IMR-90 (cell line): ENCODE results near the gene KIF5C. TPM values are rescaled to one million over a fixed set of nuclear protein-coding genes. Genes with fewer than 3 reads are reported as not detected.

Experiments used
- ATAC-seq: fragments of 200-7000 bp; cut with Tn5 transposase; 2 replicates; pipeline ENCODE4 v1.9.1; 2020; ENCODE audit warnings: low read depth, mild to moderate bottlenecking, moderate library complexity
- BruUV-seq: library from RNA; stranded (reverse); fragments of 400-500 nt; replicated peaks from 2 replicates; lab custom pipeline; 2021; lab: Mats Ljungman, UMichigan
- CTCF ChIA-PET: fragments of 300-600 bp; formaldehyde crosslinking; extraction: SDS; loops from one replicate; lab custom pipeline; 2021; ENCODE audit warnings: antibody characterized with exemption; lab: Yijun Ruan, JAX
- POLR2A ChIA-PET: fragments of 300-600 bp; sonication (Branson Sonifier 250); formaldehyde crosslinking; loops from one replicate; lab custom pipeline; 2022; ENCODE audit warnings: antibody characterized with exemption; ENCODE audit not compliant: unreplicated experiment; lab: Charles Lee
- DNase-seq: peaks from one replicate; pipeline ENCODE4 v3.0.0; 2013
- H2AFZ ChIP-seq: replicated peaks from 2 replicates; pipeline ENCODE3; 2013; ENCODE audit warnings: low read length, mild to moderate bottlenecking; ENCODE audit not compliant: poor library complexity
- H2AK5ac ChIP-seq: 2 replicates; pipeline ENCODE4 v1.6.1; 2013; ENCODE audit warnings: low read depth, low read length, inconsistent platforms
- H2AK9ac ChIP-seq: replicated peaks from 2 replicates; pipeline ENCODE3; 2013; ENCODE audit warnings: mild to moderate bottlenecking, low read depth, low read length, moderate library complexity; ENCODE audit not compliant: poor library complexity
- H2BK120ac ChIP-seq: 2 replicates; pipeline ENCODE4 v1.6.1; 2013; ENCODE audit warnings: low read depth, low read length, inconsistent platforms
- H2BK15ac ChIP-seq: 3 replicates; pipeline ENCODE4 v1.6.1; 2013; ENCODE audit warnings: low read depth, low read length, inconsistent platforms
- H2BK20ac ChIP-seq: 2 replicates; pipeline ENCODE4 v1.6.1; 2013; ENCODE audit warnings: low read depth, mild to moderate bottlenecking, inconsistent platforms, low read length, moderate library complexity
- H2BK5ac ChIP-seq: 2 replicates; pipeline ENCODE4 v1.6.1; 2013; ENCODE audit warnings: mild to moderate bottlenecking, low read depth, low read length, inconsistent platforms; ENCODE audit not compliant: poor library complexity, severe bottlenecking
- H3K14ac ChIP-seq: replicated peaks from 2 replicates; pipeline ENCODE4 v1.6.1; 2013; ENCODE audit warnings: low read depth, low read length, inconsistent platforms
- H3K18ac ChIP-seq: 2 replicates; pipeline ENCODE4 v1.6.1; 2013; ENCODE audit warnings: low read depth, low read length, control low read depth
- H3K23ac ChIP-seq: 2 replicates; pipeline ENCODE4 v1.6.1; 2013; ENCODE audit warnings: low read depth, low read length, inconsistent platforms
- H3K27ac ChIP-seq: 2 replicates; pipeline ENCODE4 v1.5.1; 2013; ENCODE audit warnings: mild to moderate bottlenecking, control low read depth, low read length; ENCODE audit not compliant: insufficient read depth
- H3K27me3 ChIP-seq: 2 replicates; pipeline ENCODE4 v1.6.1; 2013; ENCODE audit warnings: low read length; ENCODE audit not compliant: control insufficient read depth, insufficient read depth
- H3K36me3 ChIP-seq: 2 replicates; pipeline ENCODE4 v1.6.1; 2013; ENCODE audit warnings: low read length, mixed read lengths; ENCODE audit not compliant: control insufficient read depth, insufficient read depth
- H3K4ac ChIP-seq: 2 replicates; pipeline ENCODE4 v1.6.1; 2013; ENCODE audit warnings: low read depth, low read length, inconsistent platforms
- H3K4me1 ChIP-seq: 2 replicates; pipeline ENCODE4 v1.6.1; 2013; ENCODE audit warnings: low read length, mixed read lengths; ENCODE audit not compliant: control insufficient read depth, insufficient read depth
- H3K4me2 ChIP-seq: 2 replicates; pipeline ENCODE4 v1.6.1; 2013; ENCODE audit warnings: low read depth, mild to moderate bottlenecking, control low read depth, low read length, moderate library complexity
- H3K4me3 ChIP-seq: 2 replicates; pipeline ENCODE4 v1.5.1; 2013; ENCODE audit warnings: low read depth, mild to moderate bottlenecking, control low read depth, low read length, moderate library complexity; ENCODE audit not compliant: insufficient read depth
- H3K56ac ChIP-seq: 2 replicates; pipeline ENCODE4 v1.6.1; 2013; ENCODE audit warnings: low read length, inconsistent platforms; ENCODE audit not compliant: insufficient read depth; ENCODE audit errors: extremely low read depth
- H3K79me1 ChIP-seq, 2 experiments: 2 replicates each; pipeline ENCODE4 v1.6.1; 2013; ENCODE audit warnings: low read length in 2 of 2, inconsistent platforms in 1 of 2, low read depth in 1 of 2
- H3K9ac ChIP-seq: 2 replicates; pipeline ENCODE4 v1.6.1; 2013; ENCODE audit warnings: low read depth, low read length, control low read depth
- H3K9me1 ChIP-seq: 2 replicates; pipeline ENCODE4 v1.6.1; 2013; ENCODE audit warnings: low read length, inconsistent platforms; ENCODE audit not compliant: insufficient read depth
- H3K9me3 ChIP-seq: 2 replicates; pipeline ENCODE4 v1.6.1; 2013; ENCODE audit warnings: low read length; ENCODE audit not compliant: control insufficient read depth, insufficient read depth
- H4K20me1 ChIP-seq: 2 replicates; pipeline ENCODE4 v1.6.1; 2013; ENCODE audit warnings: low read length, inconsistent platforms; ENCODE audit not compliant: insufficient read depth
- H4K5ac ChIP-seq: 2 replicates; pipeline ENCODE4 v1.6.1; 2013; ENCODE audit warnings: mild to moderate bottlenecking, low read depth, low read length, control low read depth
- H4K8ac ChIP-seq, 2 experiments: 2 replicates each; pipeline ENCODE4 v1.6.1; 2013; ENCODE audit warnings: low read depth in 2 of 2, low read length in 2 of 2, control low read depth in 1 of 2, inconsistent platforms in 1 of 2
- H4K91ac ChIP-seq: 2 replicates; pipeline ENCODE4 v1.6.1; 2013; ENCODE audit warnings: low read depth, low read length, inconsistent platforms; ENCODE audit not compliant: insufficient read depth
- BHLHE40 ChIP-seq: fragments of 150-350 bp; IDR thresholded peaks from 2 replicates; pipeline ENCODE4 v1.6.1; 2016; ENCODE audit warnings: mild to moderate bottlenecking, low read depth, low read length
- CHD1 ChIP-seq: IDR thresholded peaks from 2 replicates; pipeline ENCODE4 v1.6.1; 2012; ENCODE audit warnings: low read depth, low read length, improper control_type of control experiment
- CTCF ChIP-seq: conservative IDR thresholded peaks from 2 replicates; pipeline ENCODE4 v1.5.1; 2012; ENCODE audit warnings: mild to moderate bottlenecking, low read depth, low read length, improper control_type of control experiment
- ELK1 ChIP-seq: fragments of 150-350 bp; IDR thresholded peaks from 2 replicates; pipeline ENCODE4 v1.6.1; 2016; ENCODE audit warnings: low read depth, mild to moderate bottlenecking, low read length, moderate library complexity, borderline replicate concordance
- FOS ChIP-seq: fragments of 150-350 bp; IDR thresholded peaks from 2 replicates; pipeline ENCODE4 v1.6.1; 2016; ENCODE audit warnings: low read depth, low read length
- MAZ ChIP-seq: IDR thresholded peaks from 2 replicates; pipeline ENCODE4 v1.6.1; 2012; ENCODE audit warnings: low read depth, mild to moderate bottlenecking, low read length, improper control_type of control experiment, moderate library complexity, borderline replicate concordance
- MXI1 ChIP-seq: IDR thresholded peaks from 2 replicates; pipeline ENCODE4 v1.6.1; 2012; ENCODE audit warnings: low read depth, mild to moderate bottlenecking, low read length, moderate library complexity, borderline replicate concordance
- NFE2L2 ChIP-seq: fragments of 150-350 bp; IDR thresholded peaks from 2 replicates; pipeline ENCODE4 v1.6.1; 2016; ENCODE audit warnings: low read depth, mild to moderate bottlenecking, low read length
- POLR2A ChIP-seq: IDR thresholded peaks from 2 replicates; pipeline ENCODE4 v1.6.1; 2012; ENCODE audit warnings: mild to moderate bottlenecking, low read depth, low read length
- RCOR1 ChIP-seq: IDR thresholded peaks from 2 replicates; pipeline ENCODE4 v1.6.1; 2012; ENCODE audit warnings: mild to moderate bottlenecking, low read length, improper control_type of control experiment; ENCODE audit not compliant: insufficient replicate concordance
- RFX5 ChIP-seq: IDR thresholded peaks from 2 replicates; pipeline ENCODE4 v1.8.0; 2012; ENCODE audit warnings: low read depth, mild to moderate bottlenecking, low read length, moderate library complexity
- WGBS, 2 experiments: methylation state at CpG; one replicate each; pipeline versions ENCODE4 v1.1.5 to v1.1.7; 2013; ENCODE audit warnings: missing lambda C conversion rate in 2 of 2; ENCODE audit not compliant: insufficient read length in 1 of 2; ENCODE audit errors: extremely low coverage in 2 of 2; 5-methylcytosine and 5-hydroxymethylcytosine counted together
- dilution Hi-C: fragments of 300-500 bp; cut with HindIII; formaldehyde crosslinking; loops from one replicate; pipeline ENCODE4 v1.14.3; 2018; ENCODE audit warnings: low sequenced_read_pairs; ENCODE audit not compliant: unreplicated experiment
- in situ Hi-C: fragments of 300-500 bp; cut with MboI; formaldehyde crosslinking; loops from 3 replicates; pipeline ENCODE4 v1.14.3; 2019; ENCODE audit warnings: low sequenced_read_pairs, inconsistent platforms, mixed read lengths
- intact Hi-C: fragments of 100-400 bp; cut with micrococcal nuclease; formaldehyde crosslinking; loops from 2 replicates; pipeline ENCODE4 v1.10.0; 2022
- polyA plus RNA-seq, 3 experiments: library from polyadenylated mRNA; depleted of rRNA; stranded (reverse); fragments of >200 nt; gene quantifications; 2 replicates each; pipeline ENCODE4 v1.2.3, GENCODE V29; 2012; ENCODE audit warnings: low replicate concordance in 1 of 3
- total RNA-seq: library from RNA; depleted of rRNA; stranded (reverse); fragments of >200 nt; gene quantifications from 2 replicates; pipeline ENCODE4 v1.2.3, GENCODE V29; 2012

The KIF5C gene
- total and polyA plus RNA-seq, 2 of the 4 experiments (the other 2 are of a cell fraction), result 0.10 to 0.18 TPM

DNA sequence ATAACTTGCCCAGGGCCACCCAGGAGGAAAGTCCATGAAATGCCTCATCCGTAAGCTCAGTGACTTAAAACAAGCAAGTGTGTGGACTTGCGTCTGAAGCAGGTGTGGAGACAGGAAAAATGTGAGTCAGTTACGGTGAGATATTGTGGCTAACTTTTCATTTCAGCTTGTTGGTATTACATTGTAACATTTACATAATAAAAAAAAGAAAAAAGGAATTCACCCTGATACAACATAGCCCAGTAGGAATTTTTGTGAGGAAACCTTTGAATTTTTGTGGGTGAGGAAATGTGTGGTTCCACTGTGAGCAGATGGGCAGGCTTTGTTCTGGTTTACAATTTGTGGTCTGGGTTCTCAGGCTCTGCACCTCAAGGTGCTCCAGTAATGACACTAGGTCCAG is 129.8 kb downstream of the KIF5C start (continued):
- TF ChIP-seq ELK1 (no peak), FOS (no peak), MXI1 (no peak)

- ATAC-seq, result no peak
- H3K4me1 ChIP-seq, result no peaks in the 10 kb centered on the region
- POLR2A ChIA-PET, result no interaction called here
- no peak overlapping the region for H4K91ac ChIP-seq
- intact Hi-C loops, result no loop called here
- H2BK15ac ChIP-seq, result no peak overlapping the region
- H3K4me2 ChIP-seq, result no peak overlapping the region
- H3K23ac ChIP-seq, result no peak overlapping the region
- no TSS peak for BruUV-seq
- H3K18ac ChIP-seq, result no peak overlapping the region
- H3K27me3 ChIP-seq, result peaks cover 7% of the 10 kb centered on the region
- CTCF ChIA-PET, result no interaction called here
- H3K79me1 ChIP-seq, result no peaks in the 10 kb centered on the region
- 55% methylated on average over 2 of the region's 6 CpGs; no CpG with 5 or more reads in 1 of the 2 experiments for WGBS, 2 experiments
- H3K9me3 ChIP-seq, result no peaks in the 10 kb centered on the region
- TF ChIP-seq FOS (no peak), RFX5 (no peak), CHD1 (no peak), BHLHE40 (no peak), POLR2A (no peak), CTCF (no peak), NFE2L2 (no peak), MAZ (no peak), ELK1 (no peak), RCOR1 (no peak)
- no peak for DNase-seq
- H4K5ac ChIP-seq, result no peak overlapping the region
- H2AK9ac ChIP-seq, result no peak overlapping the region
- no peak overlapping the region for H2BK5ac ChIP-seq
- H3K4ac ChIP-seq, result no peak overlapping the region
- dilution Hi-C loops, result no loop called here
- no peaks in the 10 kb centered on the region for H3K9me1 ChIP-seq
- H3K4me3 ChIP-seq, result no peak overlapping the region
- no peak overlapping the region for H4K8ac ChIP-seq
- no peak overlapping the region for H3K14ac ChIP-seq
- H4K20me1 ChIP-seq, result no peaks in the 10 kb centered on the region
- no peak overlapping the region for H2BK120ac ChIP-seq
- no peak overlapping the region for H3K9ac ChIP-seq
- no peak overlapping the region for H3K27ac ChIP-seq
- in situ Hi-C loops, result no loop called here
- no peak overlapping the region for H2BK20ac ChIP-seq
- H2AK5ac ChIP-seq, result no peak overlapping the region
- no peak overlapping the region for H2AFZ ChIP-seq
- no peaks in the 10 kb centered on the region for H3K36me3 ChIP-seq
- H3K56ac ChIP-seq, result no peak overlapping the region
Measured at GRCh38 chr2:149005471-149006077, 130.5 kb downstream of the KIF5C start.
